GM23338 (cell line): ENCODE results near the gene DNAJB13.

Source experiments
- CREB1 ChIP-seq: fragments of 250-450 bp; sonication (Bioruptor Pico); IDR thresholded peaks from 2 replicates; pipeline ENCODE4 v1.5.0; 2020; ENCODE audit warnings: low read depth, mild to moderate bottlenecking, moderate library complexity
- CTCF ChIP-seq, 2 experiments: fragments of 200-600 bp in 1 of 2; sonication (generic) in 1 of 2; conservative IDR thresholded peaks; 2 replicates each; pipeline versions ENCODE4 v1.5.1 to v1.6.1; 2016 to 2017; ENCODE audit warnings: antibody characterized with exemption in 2 of 2, low read depth in 2 of 2, mild to moderate bottlenecking in 2 of 2, moderate library complexity in 1 of 2
- ETS1 ChIP-seq: IDR thresholded peaks from 2 replicates; pipeline ENCODE4 v1.6.1; 2016; ENCODE audit warnings: antibody characterized with exemption
- EZH2 ChIP-seq: fragments of 200-600 bp; sonication (generic); IDR thresholded peaks from one replicate; pipeline ENCODE4 v1.8.0; 2017; ENCODE audit warnings: antibody characterized with exemption, mild to moderate bottlenecking, low read depth; ENCODE audit not compliant: unreplicated experiment
- EZH2phosphoT487 ChIP-seq: fragments of 200-600 bp; sonication (generic); IDR thresholded peaks from one replicate; pipeline ENCODE4 v1.8.1; 2018; ENCODE audit warnings: antibody characterized with exemption; ENCODE audit not compliant: unreplicated experiment
- JUNB ChIP-seq: IDR thresholded peaks from one replicate; pipeline ENCODE4 v1.6.1; 2016; ENCODE audit warnings: antibody characterized with exemption; ENCODE audit not compliant: unreplicated experiment
- NANOG ChIP-seq: IDR thresholded peaks from 2 replicates; pipeline ENCODE4 v1.6.1; 2016; ENCODE audit warnings: antibody characterized with exemption, borderline replicate concordance
- POLR2AphosphoS5 ChIP-seq: IDR thresholded peaks from 2 replicates; pipeline ENCODE4 v1.6.1; 2016; ENCODE audit warnings: antibody characterized with exemption, low read depth
- REST ChIP-seq: IDR thresholded peaks from one replicate; pipeline ENCODE4 v1.6.1; 2018; ENCODE audit warnings: antibody characterized with exemption; ENCODE audit not compliant: unreplicated experiment
- STAT1 ChIP-seq: IDR thresholded peaks from one replicate; pipeline ENCODE4 v1.6.1; 2016; ENCODE audit warnings: antibody characterized with exemption; ENCODE audit not compliant: unreplicated experiment
- ZNF114 ChIP-seq: fragments of 250-450 bp; sonication (Bioruptor Pico); IDR thresholded peaks from 2 replicates; pipeline ENCODE4 v1.5.0; 2020; ENCODE audit warnings: mild to moderate bottlenecking, moderate library complexity
- ZNF331 ChIP-seq: fragments of 250-450 bp; sonication (Bioruptor Pico); IDR thresholded peaks from 2 replicates; pipeline ENCODE4 v1.5.0; 2020; ENCODE audit warnings: low read depth, mild to moderate bottlenecking, moderate library complexity

GRCh38 chr11:73958521-73959141, 7.8 kb downstream of the DNAJB13 start:
- TF ChIP-seq EZH2phosphoT487 (no peak), CTCF (conservative IDR thresholded peaks at IDR 0.05; ENCODE audit: low read depth in 2 of 2) (no peak), POLR2AphosphoS5 (no peak), EZH2 (no peak), CREB1 (CRISPR knock-in tag) (no peak), REST (no peak), ZNF114 (CRISPR knock-in tag) (no peak), ETS1 (no peak), ZNF331 (CRISPR knock-in tag) (no peak), NANOG (no peak), JUNB (no peak), STAT1 (no peak)
